T-cell (primary cell): ENCODE measurements around the gene HHIPL2. TPM values are rescaled to one million over a fixed set of nuclear protein-coding genes. Genes with fewer than 3 reads are reported as not detected.

Experiments used
- ATAC-seq, 4 experiments: fragments of 200-7000 bp in 3 of 4; fragments of 150-1000 bp in 1 of 4; cut with Tn5 transposase; replicated peaks in 1 of 4; 1 replicate in 3 of 4; 2 replicates in 1 of 4; pipeline ENCODE4 v1.10.0; 2021; ENCODE audit warnings: moderate library complexity in 3 of 4, mild to moderate bottlenecking in 2 of 4, moderate number of reproducible peaks in 1 of 4
- CTCF ChIA-PET, 2 donors: fragments of 300-600 bp; sonication (Branson Sonifier 250); formaldehyde crosslinking; loops; one replicate each; lab custom pipeline; 2022; ENCODE audit warnings: antibody characterized with exemption in 2 of 2; lab: Charles Lee
- POLR2A ChIA-PET, 2 donors: fragments of 300-600 bp; sonication (Branson Sonifier 250); formaldehyde crosslinking; loops; one replicate each; lab custom pipeline; 2022; ENCODE audit warnings: antibody characterized with exemption in 2 of 2; lab: Charles Lee
- DNase-seq, 35 experiments: peaks; one replicate each; pipeline versions ENCODE4 v3.0.0 to v3.0.0-alpha.2; 2013 to 2023
- H3K27ac ChIP-seq: one replicate; pipeline ENCODE4 v1.5.1; 2013; ENCODE audit warnings: low read length
- H3K27me3 ChIP-seq, 2 experiments: replicated peaks in 1 of 2; 1 replicate in 1 of 2; 2 replicates in 1 of 2; pipeline versions ENCODE4 v1.6.1 to v1.7.0; 2013; ENCODE audit warnings: low read length in 1 of 2, mixed read lengths in 1 of 2; ENCODE audit not compliant: control insufficient read depth in 2 of 2, insufficient read depth in 2 of 2; ENCODE audit errors: extremely low read depth in 1 of 2
- H3K36me3 ChIP-seq, 2 donors: 1 replicate in 1 of 2; 2 replicates in 1 of 2; pipeline versions ENCODE4 v1.6.1 to v1.7.0; 2013; ENCODE audit warnings: low read length in 1 of 2; ENCODE audit not compliant: control insufficient read depth in 2 of 2, insufficient read depth in 1 of 2; ENCODE audit errors: extremely low read depth in 1 of 2
- H3K4me1 ChIP-seq, 2 experiments: 1 replicate in 1 of 2; 2 replicates in 1 of 2; pipeline versions ENCODE4 v1.6.1 to v1.7.0; 2013; ENCODE audit warnings: low read length in 2 of 2, mixed read lengths in 1 of 2; ENCODE audit not compliant: insufficient read depth in 2 of 2, control insufficient read depth in 1 of 2; ENCODE audit errors: extremely low read depth in 1 of 2
- H3K4me3 ChIP-seq, 2 donors: 1 replicate in 1 of 2; 2 replicates in 1 of 2; pipeline versions ENCODE4 v1.5.1 to v1.7.0; 2013; ENCODE audit warnings: mild to moderate bottlenecking in 2 of 2, low read length in 1 of 2, moderate library complexity in 1 of 2; ENCODE audit not compliant: control insufficient read depth in 1 of 2; ENCODE audit errors: extremely low read depth in 1 of 2
- H3K9me3 ChIP-seq: 2 replicates; pipeline ENCODE4 v1.7.0; 2013
- H3K27ac Mint-ChIP-seq, 2 donors: one replicate each; pipeline ENCODE4 v1.8.0; 2020 to 2021; ENCODE audit warnings: mild to moderate bottlenecking in 2 of 2, mixed read lengths in 2 of 2
- H3K27me3 Mint-ChIP-seq, 2 donors: one replicate each; pipeline ENCODE4 v1.8.0; 2021 to 2022; ENCODE audit warnings: mixed read lengths in 2 of 2
- H3K36me3 Mint-ChIP-seq: one replicate; pipeline ENCODE4 v1.8.0; 2021; ENCODE audit warnings: mixed read lengths
- H3K4me1 Mint-ChIP-seq, 3 donors: one replicate each; pipeline ENCODE4 v1.8.0; 2020 to 2022; ENCODE audit warnings: mixed read lengths in 3 of 3, mild to moderate bottlenecking in 1 of 3
- H3K4me3 Mint-ChIP-seq, 3 donors: one replicate each; pipeline ENCODE4 v1.8.0; 2020 to 2022; ENCODE audit warnings: mild to moderate bottlenecking in 3 of 3, mixed read lengths in 3 of 3, moderate library complexity in 3 of 3
- H3K9me3 Mint-ChIP-seq, 3 donors: one replicate each; pipeline ENCODE4 v1.8.0; 2020 to 2022; ENCODE audit warnings: mixed read lengths in 3 of 3
- WGBS: methylation state at CpG from one replicate; pipeline ENCODE4 v1.1.5; 2013; ENCODE audit warnings: missing lambda C conversion rate; ENCODE audit not compliant: insufficient coverage; 5-methylcytosine and 5-hydroxymethylcytosine counted together
- total RNA-seq, 35 experiments: library from RNA in 6 of 35; stranded (reverse) in 6 of 35; fragments of 120-200 nt in 1 of 35; gene quantifications; one replicate each; pipeline versions ENCODE4 v1.2.1 to v1.2.4 and lab custom pipeline; 2013 to 2026

The HHIPL2 gene
- total RNA-seq, 5 donors from 2014 or later (not counting 1 experiment from before 2014, with no cell fraction given), result 0.53 to 1.4 (median 1.0) TPM; not detected in 2

DNA sequence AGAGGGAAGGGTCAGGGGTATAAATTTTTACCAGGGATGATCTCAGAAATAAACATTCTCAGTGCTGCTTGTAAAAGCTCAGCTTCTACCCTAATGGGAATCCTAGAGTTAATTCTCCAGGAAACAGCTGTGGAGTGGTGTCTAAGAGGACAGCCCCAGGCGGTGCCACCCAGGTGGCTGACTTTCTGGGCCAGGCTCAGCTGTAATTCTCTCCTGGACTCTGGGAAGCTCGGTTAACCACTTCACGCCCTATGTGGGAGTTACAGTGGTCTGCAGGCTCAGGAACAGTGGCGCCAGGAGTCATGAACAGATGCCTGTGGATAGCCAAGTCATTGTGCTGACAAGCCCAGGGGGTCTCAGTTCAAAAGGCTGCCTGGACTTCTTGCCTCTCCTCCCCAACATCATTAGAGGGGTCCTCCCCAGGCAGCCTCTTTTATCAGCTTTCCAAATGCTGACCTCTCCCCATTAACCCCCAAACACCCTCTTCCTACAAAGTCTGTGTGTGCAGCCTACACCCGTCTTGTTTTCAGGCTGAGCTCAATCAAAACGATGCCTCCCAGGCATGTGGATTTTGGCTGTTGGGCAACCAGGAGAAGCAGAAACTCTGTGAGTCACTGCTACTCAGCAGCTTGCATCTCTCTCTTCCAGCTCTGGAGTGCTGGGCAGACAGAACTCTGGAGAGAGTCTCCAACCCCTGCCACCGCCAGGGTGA lies 1.2 kb downstream of the HHIPL2 start:
- 25% methylated on average over 7 of the region's 7 CpGs for WGBS
- Mint-ChIP-seq H3K27ac (no peak overlapping the region), H3K9me3 (no peaks in the 10 kb centered on the region)

DNA sequence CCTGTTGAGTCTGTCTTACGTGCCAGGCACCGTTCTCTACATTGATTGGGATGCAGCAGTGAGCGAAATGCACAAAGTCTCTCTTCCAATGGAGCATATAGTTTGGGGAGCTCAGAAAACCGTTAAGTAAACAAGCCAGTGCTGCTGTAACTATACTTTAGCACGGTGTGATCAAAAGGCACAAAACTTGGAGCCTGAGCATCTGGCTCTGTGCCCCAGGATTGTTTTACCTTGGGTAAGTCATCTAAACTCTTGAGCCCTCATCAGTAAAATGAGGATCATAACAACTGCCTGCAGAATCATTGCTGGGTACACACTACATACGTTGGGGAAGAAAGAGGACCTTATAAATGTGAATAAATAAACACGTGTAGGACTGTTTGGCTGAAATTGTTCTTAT lies 1.8 kb downstream of the HHIPL2 start:
- H3K4me3 Mint-ChIP-seq, result no peak overlapping the region
- WGBS, result 76% methylated on average over 4 of the region's 7 CpGs
- no peak for ATAC-seq

More for the DNA sequence above, 1.2 kb downstream of the HHIPL2 start:
- no peak overlapping the region for H3K4me3 ChIP-seq
- H3K27me3 ChIP-seq, result peaks cover 0 to 31% of the 10 kb centered on the region in 2 experiments
- H3K4me1 ChIP-seq, result no peaks in the 10 kb centered on the region
- ATAC-seq (no peak), DNase-seq (no peak)
- ChIA-PET POLR2A (no interaction called here), CTCF (no interaction called here)
- no peaks in the 10 kb centered on the region for H3K36me3 ChIP-seq
- no peaks in the 10 kb centered on the region for H3K9me3 ChIP-seq
- Mint-ChIP-seq H3K36me3 (no peaks in the 10 kb centered on the region), H3K27me3 (peaks cover 24 to 31% of the 10 kb centered on the region in 2 donors), H3K4me1 (no peaks in the 10 kb centered on the region), H3K4me3 (no peak overlapping the region)
- no peak overlapping the region for H3K27ac ChIP-seq

DNA sequence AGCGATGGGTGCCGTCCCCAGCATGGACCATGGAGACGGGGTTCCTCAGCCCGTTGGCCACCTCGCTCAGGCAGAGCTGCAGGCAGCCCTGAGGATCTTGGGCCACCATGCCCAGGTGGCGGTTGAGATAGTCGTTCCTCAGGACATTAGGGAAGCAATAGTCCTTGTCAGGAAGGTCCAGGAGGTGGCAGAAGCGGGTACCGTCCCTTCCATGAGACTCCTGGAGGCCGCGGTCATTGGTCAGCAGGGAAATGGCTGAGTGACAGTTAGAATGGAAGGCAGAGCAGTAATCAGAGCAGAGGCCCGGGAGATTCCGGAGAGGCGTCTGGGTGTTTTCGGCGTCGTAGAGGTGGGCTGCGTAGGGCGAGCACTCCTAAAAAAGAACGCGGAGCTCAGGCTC lies 4.1 kb downstream of the HHIPL2 start:
- peaks cover 0 to 31% of the 10 kb centered on the region in 2 experiments for H3K27me3 ChIP-seq
- no peak overlapping the region for H3K27ac ChIP-seq
- Mint-ChIP-seq H3K36me3 (no peaks in the 10 kb centered on the region), H3K9me3 (no peaks in the 10 kb centered on the region), H3K27me3 (peaks cover 24 to 31% of the 10 kb centered on the region in 2 donors), H3K27ac (no peak overlapping the region), H3K4me3 (no peak overlapping the region), H3K4me1 (no peaks in the 10 kb centered on the region)
- H3K36me3 ChIP-seq, result no peaks in the 10 kb centered on the region
- DNase-seq, result no peak
- POLR2A ChIA-PET, result no interaction called here
- H3K9me3 ChIP-seq, result no peaks in the 10 kb centered on the region
- H3K4me1 ChIP-seq, result no peaks in the 10 kb centered on the region
- H3K4me3 ChIP-seq, result no peak overlapping the region
- ATAC-seq, result no peak
- 93% methylated on average over 17 of the region's 21 CpGs for WGBS
- CTCF ChIA-PET, result no interaction called here

More for the DNA sequence above, 1.8 kb downstream of the HHIPL2 start:
- H3K9me3 ChIP-seq, result no peaks in the 10 kb centered on the region
- H3K4me3 ChIP-seq, result no peak overlapping the region
- no peak overlapping the region for H3K27ac ChIP-seq
- ChIA-PET CTCF (no interaction called here), POLR2A (no interaction called here)
- Mint-ChIP-seq H3K4me1 (no peaks in the 10 kb centered on the region), H3K27ac (no peak overlapping the region), H3K9me3 (no peaks in the 10 kb centered on the region), H3K36me3 (no peaks in the 10 kb centered on the region), H3K27me3 (peaks cover 24 to 31% of the 10 kb centered on the region in 2 donors)
- no peaks in the 10 kb centered on the region for H3K36me3 ChIP-seq
- H3K4me1 ChIP-seq, result no peaks in the 10 kb centered on the region
- H3K27me3 ChIP-seq, result peaks cover 0 to 31% of the 10 kb centered on the region in 2 experiments
- no peak for DNase-seq

DNA sequence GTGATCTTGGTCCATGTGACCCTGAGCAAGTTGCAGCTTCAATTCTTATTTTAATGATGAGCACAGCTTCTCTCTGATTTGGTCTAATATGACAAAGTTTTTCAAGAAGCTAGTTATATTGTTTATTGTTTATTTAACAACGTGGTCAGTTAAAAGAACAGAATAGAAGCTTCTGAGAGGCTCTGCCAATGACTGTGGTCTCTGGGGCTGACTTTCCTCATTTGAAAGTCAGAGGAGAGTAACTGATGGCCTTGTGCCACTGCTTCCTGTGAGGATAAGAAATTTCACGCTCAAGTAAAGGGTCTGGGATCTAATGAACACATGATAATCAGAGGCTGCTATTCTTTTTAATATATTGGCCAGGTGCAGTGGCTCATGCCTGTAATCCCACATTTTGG lies 7.3 kb downstream of the HHIPL2 start:
- no peaks in the 10 kb centered on the region for H3K4me1 ChIP-seq
- Mint-ChIP-seq H3K4me3 (no peak overlapping the region), H3K27ac (no peak overlapping the region), H3K4me1 (no peaks in the 10 kb centered on the region), H3K27me3 (peaks cover 24 to 25% of the 10 kb centered on the region in 2 donors), H3K9me3 (no peaks in the 10 kb centered on the region), H3K36me3 (no peaks in the 10 kb centered on the region)
- CTCF ChIA-PET, result interaction anchor here in 1 of 2 donors (0.6 kb wide), 1 partner anchor 239 kb away, joined by 5 read pairs; no protein-coding TSS in a partner anchor
- H3K4me3 ChIP-seq, result no peak overlapping the region
- no peaks in the 10 kb centered on the region for H3K9me3 ChIP-seq
- H3K27ac ChIP-seq, result no peak overlapping the region
- POLR2A ChIA-PET, result no interaction called here
- ATAC-seq, result no peak
- DNase-seq, result no peak
- WGBS, result 40% methylated on average over 1 of the region's 2 CpGs
- no peaks in the 10 kb centered on the region for H3K36me3 ChIP-seq
- H3K27me3 ChIP-seq, result peaks cover 0 to 11% of the 10 kb centered on the region in 2 experiments

DNA sequence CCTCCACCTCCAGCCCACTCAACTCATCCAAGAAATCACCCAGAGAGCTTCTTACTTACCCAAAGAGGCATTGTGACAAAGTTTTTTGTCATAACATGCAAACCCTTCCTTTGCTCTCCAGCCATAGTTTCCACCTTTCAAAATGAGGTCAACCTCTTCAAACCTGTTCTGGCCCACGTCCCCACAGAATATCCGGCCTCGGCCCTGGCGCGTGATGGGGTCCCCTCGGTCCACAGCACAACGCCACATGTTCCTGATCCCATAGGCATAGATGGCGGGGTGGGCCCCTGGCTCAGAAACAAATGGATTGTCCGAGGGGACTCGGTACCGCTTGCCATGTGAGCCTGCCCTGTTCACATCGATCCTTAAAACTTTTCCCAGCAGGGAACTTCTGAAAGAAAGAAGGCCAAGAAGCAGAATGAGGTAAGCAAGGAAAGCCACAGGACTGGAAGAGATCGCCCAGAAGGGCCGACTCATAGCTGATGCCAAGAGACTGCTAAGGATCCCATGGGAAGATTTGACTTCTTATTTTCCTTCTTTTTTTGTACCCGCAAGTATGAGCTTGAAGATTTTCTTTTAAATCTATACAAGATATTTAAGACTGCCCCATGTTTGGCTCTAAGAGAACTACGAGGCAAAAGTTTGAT lies 7.8 kb downstream of the HHIPL2 start:
- no peaks in the 10 kb centered on the region for H3K4me1 Mint-ChIP-seq
- H3K27ac ChIP-seq, result no peak overlapping the region
- DNase-seq (no peak), ATAC-seq (no peak)
- WGBS, result 88% methylated on average over 13 of the region's 16 CpGs
- peaks cover 0 to 8% of the 10 kb centered on the region in 2 experiments for H3K27me3 ChIP-seq
- no peaks in the 10 kb centered on the region for H3K36me3 ChIP-seq
- no peak overlapping the region for H3K27ac Mint-ChIP-seq
- no peaks in the 10 kb centered on the region for H3K4me1 ChIP-seq
- ChIA-PET POLR2A (no interaction called here), CTCF (no interaction called here)
- no peaks in the 10 kb centered on the region for H3K9me3 Mint-ChIP-seq
- H3K4me3 Mint-ChIP-seq, result no peak overlapping the region
- peaks cover 20 to 21% of the 10 kb centered on the region in 2 donors for H3K27me3 Mint-ChIP-seq
- H3K4me3 ChIP-seq, result no peak overlapping the region
- H3K36me3 Mint-ChIP-seq, result no peaks in the 10 kb centered on the region
- H3K9me3 ChIP-seq, result no peaks in the 10 kb centered on the region

DNA sequence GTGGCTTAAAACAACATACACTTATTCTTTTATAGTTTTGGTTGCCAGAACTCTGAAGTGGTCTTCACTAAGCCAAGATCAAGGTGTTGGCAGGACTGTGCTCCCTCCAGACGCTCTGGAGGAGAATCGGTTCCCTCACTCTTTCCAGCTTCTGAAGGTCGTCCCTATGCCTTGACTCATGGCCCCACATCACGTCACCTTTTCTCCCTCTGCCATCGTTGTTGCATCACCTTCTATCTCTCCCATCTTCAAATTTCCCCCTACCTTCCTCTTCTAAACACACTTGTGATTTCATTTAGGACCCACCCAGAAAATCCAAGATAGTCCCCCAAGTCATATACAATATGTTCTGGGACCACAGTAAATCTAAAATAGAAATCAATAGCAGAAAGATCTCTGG lies 12.4 kb downstream of the HHIPL2 start:
- ChIA-PET POLR2A (no interaction called here), CTCF (interaction anchor here in 1 of 2 donors (0.6 kb wide), 1 partner anchor 805 kb away, joined by 3 read pairs; no protein-coding TSS in a partner anchor)
- H3K36me3 Mint-ChIP-seq, result no peaks in the 10 kb centered on the region
- peaks cover 0 to 3% of the 10 kb centered on the region in 2 donors for H3K27me3 Mint-ChIP-seq
- Histone ChIP-seq H3K9me3 (no peaks in the 10 kb centered on the region), H3K36me3 (no peaks in the 10 kb centered on the region), H3K27me3 (peaks cover 0 to 10% of the 10 kb centered on the region in 2 experiments), H3K27ac (no peak overlapping the region), H3K4me1 (no peaks in the 10 kb centered on the region), H3K4me3 (no peak overlapping the region)
- ATAC-seq (no peak), DNase-seq (no peak)
- no peak overlapping the region for H3K4me3 Mint-ChIP-seq
- no peaks in the 10 kb centered on the region for H3K4me1 Mint-ChIP-seq
- H3K27ac Mint-ChIP-seq, result no peak overlapping the region
- 69% methylated on average over 5 of the region's 5 CpGs for WGBS
- H3K9me3 Mint-ChIP-seq, result no peaks in the 10 kb centered on the region
